Measurements from ENCODE around the gene CMIP.

CMIP gene

DNA sequence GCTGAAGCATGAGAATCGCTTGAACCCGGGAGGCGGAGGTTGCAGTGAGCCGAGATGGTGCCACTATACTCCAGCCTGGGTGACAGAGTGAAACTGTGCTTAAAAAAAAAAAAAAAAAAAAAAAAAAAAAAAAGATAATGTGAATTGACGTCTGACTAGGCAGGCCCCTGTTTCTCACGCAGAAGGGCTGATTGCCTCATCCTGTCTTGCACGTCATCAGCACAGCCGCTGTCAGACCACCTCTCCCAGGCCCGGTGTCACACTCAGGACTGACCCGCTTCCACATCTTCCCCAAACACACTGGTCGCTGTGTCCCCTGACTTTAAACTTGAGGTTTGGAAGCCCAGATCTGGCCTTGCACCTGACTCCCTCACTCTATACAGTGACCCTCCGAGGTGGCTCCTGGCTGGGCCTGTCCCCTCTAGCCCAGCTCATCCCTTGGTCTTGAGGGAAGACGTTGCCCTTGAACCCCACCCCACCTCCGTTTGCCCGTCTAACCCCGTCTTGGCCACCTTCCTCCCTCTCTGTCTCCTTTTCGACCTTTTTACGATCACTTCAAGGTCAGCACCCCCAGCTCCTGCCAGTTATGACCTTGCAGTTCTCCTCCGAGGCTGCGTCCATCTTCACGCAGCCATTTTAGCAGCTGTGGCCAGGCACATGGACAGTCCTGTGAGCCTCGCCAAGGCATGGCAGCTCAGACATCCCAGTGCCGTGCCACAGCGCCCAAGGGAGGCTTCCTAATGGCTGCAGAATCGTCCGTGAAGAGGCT, 184.6 kb downstream of the CMIP start:
- Histone ChIP-seq H3K4me2 (ENCODE audit: low read length) (no peak overlapping the region), H2AFZ (no peak overlapping the region), H3K4me1 (no peaks in the 10 kb centered on the region), H3K9me3 (ENCODE audit: control insufficient read depth, low read length) (no peaks in the 10 kb centered on the region), H3K79me2 (peaks cover 3% of the 10 kb centered on the region), H3K36me3 (ENCODE audit: control insufficient read depth, insufficient read depth, low read length) (no peaks in the 10 kb centered on the region), H3K4me3 (ENCODE audit: low read depth, low read length) (no peak overlapping the region), H3K9ac (no peak overlapping the region), H3K27me3 (ENCODE audit: control insufficient read depth, insufficient read depth, low read length) (no peaks in the 10 kb centered on the region), H3K27ac (no peak overlapping the region)
- TF ChIP-seq CTCF (IDR thresholded peaks at IDR 0.05) = no peak

DNA sequence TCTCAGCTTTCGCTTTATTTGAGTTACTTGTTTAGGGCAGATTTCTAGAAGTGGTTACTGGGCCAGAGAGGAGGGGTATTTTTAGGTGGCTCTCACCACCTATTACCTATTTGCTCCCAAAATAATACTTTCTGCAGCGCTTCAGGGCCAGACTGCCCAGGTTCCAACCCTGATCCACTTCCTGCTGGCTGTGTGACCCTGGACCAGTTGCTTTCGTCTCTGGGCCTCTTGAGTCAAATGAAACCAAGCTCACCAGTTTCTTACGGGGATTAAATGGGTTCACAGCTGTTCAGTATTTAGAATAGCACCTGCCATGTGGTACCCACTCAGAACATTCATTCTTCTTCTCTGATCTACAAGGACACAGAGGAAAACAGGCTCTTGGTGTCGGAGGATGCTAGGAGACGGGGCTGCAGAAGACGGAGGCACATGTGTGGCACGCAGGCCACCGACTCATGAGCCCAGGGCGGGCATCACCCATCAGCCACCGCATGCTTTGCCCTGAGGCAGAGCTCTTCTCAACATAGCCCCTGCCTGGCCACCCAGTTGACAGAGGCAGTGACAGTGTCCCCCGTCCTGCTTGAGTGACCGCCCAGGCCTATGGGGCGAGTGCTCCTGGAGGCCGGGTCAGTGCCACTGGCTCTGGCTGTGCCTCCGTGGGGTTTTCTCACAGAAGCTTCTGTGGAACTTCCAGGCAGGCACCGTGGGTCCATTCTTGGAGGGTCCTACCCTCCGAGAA, 185.5 kb downstream of the CMIP start:
- no peak overlapping the region for H3K9ac ChIP-seq
- no peak overlapping the region for H2AFZ ChIP-seq
- no peaks in the 10 kb centered on the region for H3K9me3 ChIP-seq (ENCODE audit: control insufficient read depth, low read length)
- H3K79me2 ChIP-seq = peaks cover under 1% of the 10 kb centered on the region
- no peak overlapping the region for H3K4me3 ChIP-seq (ENCODE audit: low read depth, low read length)
- H3K4me2 ChIP-seq (ENCODE audit: low read length) = no peak overlapping the region
- H3K27ac ChIP-seq = no peak overlapping the region
- no peaks in the 10 kb centered on the region for H3K36me3 ChIP-seq (ENCODE audit: control insufficient read depth, insufficient read depth, low read length)
- no peaks in the 10 kb centered on the region for H3K27me3 ChIP-seq (ENCODE audit: control insufficient read depth, insufficient read depth, low read length)
- no peaks in the 10 kb centered on the region for H3K4me1 ChIP-seq
- TF ChIP-seq CTCF (IDR thresholded peaks at IDR 0.05) = no peak

DNA sequence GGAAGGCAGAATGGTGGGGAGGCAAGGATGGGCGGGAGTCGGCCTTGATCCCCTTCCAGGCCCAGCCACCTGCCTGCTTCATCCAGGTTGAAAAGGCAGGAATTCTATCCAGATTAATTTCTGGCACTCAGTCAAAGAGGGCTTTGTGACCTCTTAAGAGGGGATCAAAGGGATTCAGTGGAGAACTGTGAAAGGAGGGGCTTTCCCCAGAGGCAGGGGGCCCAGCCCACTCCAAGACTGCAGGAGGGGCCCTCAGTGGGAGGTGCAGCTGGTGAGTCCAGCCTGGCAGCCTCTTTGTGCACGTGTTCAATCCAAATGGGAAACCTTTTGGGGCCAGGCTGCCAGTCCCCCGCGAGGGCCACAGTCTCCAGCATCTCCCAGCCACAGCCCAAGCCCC, 186.0 kb downstream of the CMIP start:
- peaks cover 5% of the 10 kb centered on the region for H3K4me1 ChIP-seq
- no peak for TF ChIP-seq CTCF (IDR thresholded peaks at IDR 0.05)
- H3K27me3 ChIP-seq (ENCODE audit: control insufficient read depth, insufficient read depth, low read length) = no peaks in the 10 kb centered on the region
- H3K36me3 ChIP-seq (ENCODE audit: control insufficient read depth, insufficient read depth, low read length) = no peaks in the 10 kb centered on the region
- H2AFZ ChIP-seq = no peak overlapping the region
- H3K79me2 ChIP-seq = no peaks in the 10 kb centered on the region
- H3K9me3 ChIP-seq (ENCODE audit: control insufficient read depth, low read length) = no peaks in the 10 kb centered on the region
- no peak overlapping the region for H3K4me3 ChIP-seq (ENCODE audit: low read depth, low read length)
- H3K27ac ChIP-seq = no peak overlapping the region
- no peak overlapping the region for H3K4me2 ChIP-seq (ENCODE audit: low read length)
- H3K9ac ChIP-seq = no peak overlapping the region

- Histone ChIP-seq H3K79me2 (no peaks in the 10 kb centered on the region), H3K4me1 (peaks cover 5% of the 10 kb centered on the region), H3K36me3 (ENCODE audit: control insufficient read depth, insufficient read depth, low read length) (no peaks in the 10 kb centered on the region), H3K9me3 (ENCODE audit: control insufficient read depth, low read length) (no peaks in the 10 kb centered on the region), H2AFZ (no peak overlapping the region), H3K4me3 (ENCODE audit: low read depth, low read length) (no peak overlapping the region), H3K9ac (no peak overlapping the region), H3K4me2 (ENCODE audit: low read length) (no peak overlapping the region), H3K27me3 (ENCODE audit: control insufficient read depth, insufficient read depth, low read length) (no peaks in the 10 kb centered on the region), H3K27ac (no peak overlapping the region)
- TF ChIP-seq CTCF (IDR thresholded peaks at IDR 0.05) = no peak
These were observed 188.0 kb downstream of the CMIP start for GRCh38 chr16:81632392-81633146.

Measured in parathyroid adenoma (tissue), 2 donors.